Midbrain (tissue), 1 donor: ENCODE data around the gene SLC25A26.

ENCODE experiments used
- DNase-seq: peaks from one replicate; lab custom pipeline; 2025; lab: John Stamatoyannopoulos, UW

SLC25A26 gene

GRCh38 chr3:66326340-66326739, 105.5 kb downstream of the SLC25A26 start:
- DNase-seq = no peak

DNA sequence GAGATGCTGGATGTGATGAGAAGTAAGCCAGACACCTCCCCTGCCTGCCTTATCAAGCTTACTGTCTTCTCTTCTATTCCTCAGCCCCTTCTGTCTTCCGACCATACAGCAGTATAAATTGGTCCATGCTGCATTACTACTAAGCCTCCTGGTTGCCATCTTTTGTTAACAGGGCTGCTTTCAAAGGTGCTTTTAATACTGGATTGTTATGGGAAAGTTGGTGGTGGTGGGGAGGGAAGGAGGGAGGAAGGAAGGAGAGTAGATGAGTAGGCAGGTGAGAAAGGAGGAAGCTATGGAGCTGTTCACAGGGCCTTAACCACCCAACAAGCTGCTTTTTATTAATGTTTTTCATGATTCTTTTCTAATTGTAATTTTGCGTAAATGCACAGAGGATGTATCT, 114.9 kb downstream of the SLC25A26 start:
- DNase-seq = no peak

DNA sequence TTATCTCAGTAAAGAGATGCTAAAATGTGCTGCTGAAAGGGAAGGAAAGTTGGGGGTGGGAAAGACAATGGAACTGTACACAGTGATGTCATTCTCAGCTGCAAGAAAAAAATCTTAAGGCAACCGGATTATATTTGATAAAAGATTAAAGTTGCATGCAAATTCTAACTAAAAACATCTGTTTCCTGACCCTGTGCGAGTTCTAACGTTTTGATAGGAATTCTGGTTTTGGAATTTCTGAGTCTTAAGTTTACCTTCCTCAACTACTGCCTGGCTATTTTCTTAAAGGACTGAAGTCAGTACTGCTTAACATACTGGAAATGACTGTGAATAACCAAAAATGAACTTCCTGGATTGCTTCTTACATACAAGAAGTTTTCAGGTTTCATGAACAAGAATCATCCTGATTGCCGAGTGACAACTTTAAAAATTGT, 115.5 kb downstream of the SLC25A26 start:
- no peak for DNase-seq

DNA sequence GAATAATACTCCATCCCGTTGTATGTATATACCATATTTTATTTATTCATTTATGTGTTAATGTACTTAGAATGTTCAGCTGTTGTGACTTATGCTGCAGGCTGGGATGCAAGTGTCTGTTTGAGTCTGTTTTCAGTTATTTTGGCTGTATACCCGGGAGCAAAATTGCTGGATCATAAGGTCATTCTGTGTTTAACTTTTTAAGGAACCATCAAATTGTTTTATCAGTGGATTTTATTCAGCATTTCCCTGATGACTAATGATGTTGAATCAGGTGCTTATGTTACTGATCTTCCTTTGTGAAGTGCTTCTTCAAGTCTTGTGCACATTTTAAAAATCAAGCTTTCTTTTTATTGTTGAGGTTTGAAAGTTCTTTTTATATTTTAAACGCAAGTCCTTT, 118.1 kb downstream of the SLC25A26 start:
- DNase-seq = no peak

DNA sequence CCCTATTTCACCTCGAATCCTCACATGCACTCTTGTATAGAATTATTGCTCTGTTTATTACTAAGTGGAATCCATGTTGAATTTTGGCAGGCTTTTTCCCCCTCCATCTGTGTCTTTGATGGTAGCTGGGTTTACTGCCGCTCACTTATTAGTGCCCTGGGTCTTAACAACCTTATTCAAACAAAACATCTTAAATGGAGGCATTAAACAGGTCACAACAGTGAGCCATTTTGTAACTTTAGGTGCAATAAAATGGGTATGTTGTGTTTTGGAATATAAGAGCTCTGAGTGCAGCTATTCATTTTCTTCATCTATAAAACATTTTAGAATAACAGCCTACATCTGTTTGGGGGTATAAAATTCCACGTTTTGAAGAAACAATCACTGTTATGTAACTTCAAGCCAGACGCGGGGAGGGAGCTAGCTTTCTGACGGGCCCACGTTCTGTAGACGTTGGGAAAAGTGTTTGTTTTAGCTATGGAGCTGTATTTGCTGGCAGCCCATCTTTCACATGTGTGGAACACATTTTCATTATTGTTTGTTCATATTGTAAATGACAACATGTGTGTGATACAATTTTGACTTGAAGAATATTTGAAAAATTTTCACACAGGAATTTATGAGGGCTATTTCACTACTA, 122.0 kb downstream of the SLC25A26 start:
- DNase-seq = no peak

DNA sequence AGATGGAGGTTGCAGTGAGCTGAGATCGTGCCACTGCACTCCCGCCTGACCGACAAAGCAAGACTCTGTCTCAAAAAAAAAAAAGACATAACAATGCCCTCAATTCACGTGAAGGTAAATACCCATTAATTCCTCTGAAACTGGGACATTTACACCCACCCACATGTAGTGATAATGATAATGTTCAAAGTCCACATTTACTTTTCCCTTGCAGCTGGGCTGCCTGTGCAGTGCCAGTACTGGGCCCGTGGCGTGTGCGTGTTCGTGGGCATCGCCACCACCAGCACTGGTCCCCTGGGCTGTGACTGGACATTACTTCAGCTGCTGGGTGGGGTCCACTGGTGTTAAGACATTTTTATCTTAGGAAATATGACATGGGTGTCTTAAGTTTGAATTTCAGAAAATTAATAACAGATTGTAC, 123.6 kb downstream of the SLC25A26 start:
- no peak for DNase-seq

- DNase-seq = no peak
Observed at GRCh38 chr3:66344848-66345578, 124.2 kb downstream of the SLC25A26 start.

GRCh38 chr3:66348704-66349103, 127.9 kb downstream of the SLC25A26 start:
- DNase-seq = peak; percentile 83

DNA sequence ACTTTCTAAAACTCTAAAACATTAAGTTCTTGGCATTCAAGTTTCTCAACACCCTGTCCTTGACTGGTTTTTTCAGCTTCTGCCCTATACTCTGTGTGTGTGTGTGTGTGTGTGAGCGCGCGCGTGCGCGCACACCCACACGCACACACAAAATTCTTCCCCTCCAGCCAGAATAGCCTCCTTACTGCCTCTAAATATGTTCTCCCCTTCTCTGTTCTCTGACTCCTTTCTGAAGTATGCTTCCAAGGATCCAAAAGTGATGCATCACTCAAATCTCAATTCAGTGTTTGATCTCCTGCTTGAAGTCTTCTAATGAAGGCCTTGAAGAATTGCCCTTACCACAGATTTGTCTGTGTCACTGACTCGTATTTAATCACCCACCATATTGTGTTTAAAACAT, 129.8 kb downstream of the SLC25A26 start:
- DNase-seq = no peak

DNA sequence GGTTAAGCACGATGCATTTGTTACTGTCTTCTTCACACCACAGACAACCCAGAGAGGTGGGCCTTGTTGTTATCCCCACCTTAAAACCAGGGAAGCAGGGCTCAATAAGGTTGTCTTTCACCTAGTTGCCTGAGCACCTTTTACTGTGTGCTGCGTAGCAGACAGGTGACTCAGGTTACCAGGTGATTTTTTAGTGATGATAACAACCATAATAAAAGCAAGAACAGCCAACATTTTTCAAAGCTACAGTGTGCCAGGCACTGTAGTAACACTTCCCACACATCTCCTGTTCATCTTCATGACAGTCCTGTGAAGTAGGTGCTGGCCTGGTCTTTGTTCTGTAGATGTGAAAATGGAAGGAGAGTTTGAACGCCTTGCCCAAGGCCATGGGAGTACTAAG, 132.2 kb downstream of the SLC25A26 start:
- DNase-seq = no peak

DNA sequence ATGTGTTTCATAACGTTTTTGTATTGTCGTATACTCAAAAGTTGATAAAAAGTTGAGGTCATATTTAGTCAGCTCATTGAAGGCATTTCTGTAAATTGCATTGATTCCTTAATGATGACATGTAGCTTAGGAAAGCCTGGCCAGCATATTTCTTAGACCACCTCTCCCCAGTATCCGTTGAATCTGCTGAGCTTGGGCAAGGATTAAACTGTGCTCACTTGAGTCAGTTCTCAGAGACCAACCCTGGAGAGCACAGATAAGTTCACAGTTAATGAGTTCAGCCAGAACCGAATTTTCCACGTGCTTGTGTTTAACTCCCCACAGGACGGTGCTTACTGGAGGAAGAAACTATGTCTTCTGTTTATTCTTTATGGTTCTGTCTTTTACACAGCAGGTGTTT, 132.7 kb downstream of the SLC25A26 start:
- DNase-seq = no peak

- no peak for DNase-seq
Observed at GRCh38 chr3:66354001-66354400, 133.2 kb downstream of the SLC25A26 start.

- DNase-seq = no peak
Observed at GRCh38 chr3:66355394-66355793, 134.6 kb downstream of the SLC25A26 start.

- no peak for DNase-seq
Observed at GRCh38 chr3:66355997-66356396, 135.2 kb downstream of the SLC25A26 start.

GRCh38 chr3:66361356-66361755, 140.6 kb downstream of the SLC25A26 start:
- no peak for DNase-seq

GRCh38 chr3:66362541-66362941, 141.7 kb downstream of the SLC25A26 start:
- no peak for DNase-seq

DNA sequence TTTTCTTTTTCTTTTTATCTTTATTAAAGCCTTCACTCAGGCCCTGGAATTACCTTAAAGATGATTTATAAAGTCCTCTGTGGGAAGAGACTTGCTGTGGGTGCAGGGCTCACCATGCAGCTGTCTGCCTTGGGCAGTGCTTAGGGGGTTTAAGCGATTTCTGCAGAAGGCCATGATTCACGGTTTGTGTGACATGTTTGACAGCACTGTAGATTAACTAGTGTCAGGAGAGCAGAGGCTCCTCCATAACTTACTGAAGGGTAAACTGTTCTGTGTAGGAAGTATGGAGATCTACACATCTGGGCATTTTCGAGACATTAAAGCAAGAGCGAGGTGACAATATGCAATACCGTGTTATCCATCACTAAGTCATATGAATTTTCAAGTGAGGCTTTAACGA, 142.3 kb downstream of the SLC25A26 start:
- DNase-seq = no peak

GRCh38 chr3:66365080-66365479, 144.3 kb downstream of the SLC25A26 start:
- no peak for DNase-seq

GRCh38 chr3:66366747-66367146, 145.9 kb downstream of the SLC25A26 start:
- DNase-seq = no peak

DNA sequence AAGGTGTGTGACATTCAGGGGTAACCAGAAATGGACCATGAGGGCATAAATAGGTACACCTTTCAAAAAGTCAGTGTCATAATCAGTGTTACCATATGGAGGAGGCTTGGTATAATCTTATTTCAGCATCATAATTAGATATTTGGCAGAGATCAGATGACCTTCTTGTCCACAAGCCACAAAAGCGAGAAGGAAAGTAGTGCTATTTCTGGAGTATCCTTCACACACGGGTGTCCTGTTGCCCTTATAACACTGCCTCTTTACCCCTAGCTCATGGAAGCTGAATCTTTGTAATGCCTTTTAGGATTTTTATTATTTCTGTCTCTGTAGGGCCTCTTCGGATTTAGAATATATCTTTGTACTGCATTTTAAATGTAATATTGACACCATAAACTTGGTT, 147.2 kb downstream of the SLC25A26 start:
- no peak for DNase-seq

- DNase-seq = no peak
Observed at GRCh38 chr3:66370179-66370578, 149.4 kb downstream of the SLC25A26 start.

DNA sequence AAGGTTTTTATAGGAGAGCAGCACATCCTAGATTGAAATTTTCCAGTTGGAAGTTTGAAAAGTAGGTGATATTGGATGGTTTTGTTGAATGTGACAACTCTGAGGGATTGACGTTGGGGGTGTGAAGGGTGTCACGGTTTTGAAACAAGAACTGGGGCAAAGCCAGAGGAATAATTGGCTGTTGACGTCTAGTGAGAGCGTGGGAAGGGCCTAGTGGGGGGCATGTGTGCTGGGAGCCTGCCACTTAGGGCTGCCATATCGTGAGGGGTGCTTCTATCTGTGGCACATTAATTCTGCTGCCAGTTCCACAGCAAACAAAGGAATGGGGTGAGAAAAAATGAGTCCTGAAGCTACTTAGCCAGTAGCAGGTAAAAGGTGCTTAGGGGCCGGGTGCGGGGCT, 150.6 kb downstream of the SLC25A26 start:
- no peak for DNase-seq

DNA sequence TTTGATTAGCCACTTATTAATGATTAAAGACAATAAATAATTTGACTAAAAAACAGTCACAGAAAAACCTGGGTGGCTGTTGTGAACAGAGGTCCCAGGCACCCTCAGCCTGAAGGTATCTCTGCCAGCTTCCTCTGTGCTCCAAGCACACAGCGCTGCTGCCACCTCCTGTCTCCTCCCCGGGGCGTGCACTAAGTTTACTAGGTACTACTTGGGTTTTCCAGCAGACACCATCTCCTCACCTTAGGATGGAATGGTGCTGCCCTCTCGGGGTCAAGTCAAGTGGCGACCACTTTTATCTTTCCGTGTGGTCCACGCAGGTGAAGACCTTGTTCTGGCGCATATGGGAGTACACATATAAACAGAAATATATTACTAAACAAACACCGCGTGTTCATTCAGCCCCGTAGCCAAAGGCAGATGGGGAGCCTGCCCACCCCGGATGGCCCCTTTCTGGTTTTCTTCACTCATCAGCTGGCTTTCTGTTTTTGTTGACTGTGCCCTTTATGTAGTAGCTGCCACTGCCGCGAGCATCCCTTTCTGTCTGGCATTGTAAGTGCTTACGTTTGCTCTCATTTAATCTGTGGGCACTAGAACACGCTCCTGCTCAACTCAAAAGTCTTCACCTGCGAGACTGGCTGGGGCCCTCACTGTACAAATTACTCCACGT, 152.0 kb downstream of the SLC25A26 start:
- DNase-seq = no peak
